HG03565 (cell line): ENCODE measurements around the gene ZC3H7B.
"Not testable (repeated sequence)": the region's sequence is repeated elsewhere in the genome, so short reads cannot be mapped to it uniquely, and the experiment has no call there.

ENCODE experiments used
- ATAC-seq: cut with Tn5 transposase; IDR thresholded peaks from one replicate; pipeline ENCODE4 v1.9.1; 2021; ENCODE audit warnings: mild to moderate bottlenecking, moderate library complexity; ENCODE audit not compliant: unreplicated experiment

Gene ZC3H7B

GRCh38 chr22:41377846-41378245 lies 76.5 kb downstream of the ZC3H7B start:
- ATAC-seq: no peak

GRCh38 chr22:41380993-41381328 lies 79.6 kb downstream of the ZC3H7B start:
- ATAC-seq: peak; percentile 14

- peak; percentile 77 for ATAC-seq
Observed at GRCh38 chr22:41381329-41382097, 80.2 kb downstream of the ZC3H7B start, which contains the start of gene TEF. TEF (plus strand) TSS chr22:41381942; CDS start chr22:41382045, 103 bp downstream.

- ATAC-seq: no peak
Observed at GRCh38 chr22:41382098-41382578, 80.8 kb downstream of the ZC3H7B start.

- ATAC-seq: no peak
Observed at GRCh38 chr22:41382610-41383009, 81.3 kb downstream of the ZC3H7B start.

GRCh38 chr22:41383085-41383484 lies 81.8 kb downstream of the ZC3H7B start:
- ATAC-seq: no peak

- ATAC-seq: no peak
Observed at GRCh38 chr22:41384128-41384527, 82.8 kb downstream of the ZC3H7B start.

GRCh38 chr22:41387341-41387740 lies 86.0 kb downstream of the ZC3H7B start:
- ATAC-seq: no peak

- ATAC-seq: no peak
Observed at GRCh38 chr22:41394012-41394356, 92.7 kb downstream of the ZC3H7B start.

GRCh38 chr22:41395531-41396240 lies 94.4 kb downstream of the ZC3H7B start:
- no peak for ATAC-seq

GRCh38 chr22:41397143-41397811 lies 96.0 kb downstream of the ZC3H7B start:
- no peak for ATAC-seq

- ATAC-seq: no peak
Observed at GRCh38 chr22:41398921-41399320, 97.6 kb downstream of the ZC3H7B start.

GRCh38 chr22:41401781-41402648 lies 100.7 kb downstream of the ZC3H7B start:
- ATAC-seq: no peak

GRCh38 chr22:41402851-41403250 lies 101.5 kb downstream of the ZC3H7B start:
- not testable (repeated sequence) for ATAC-seq

- peak; percentile 75 for ATAC-seq
Observed at GRCh38 chr22:41403532-41404318, 102.4 kb downstream of the ZC3H7B start.

GRCh38 chr22:41405588-41405987 lies 104.3 kb downstream of the ZC3H7B start:
- ATAC-seq: no peak

GRCh38 chr22:41406410-41406809 lies 105.1 kb downstream of the ZC3H7B start:
- ATAC-seq: no peak

GRCh38 chr22:41407433-41407832 lies 106.1 kb downstream of the ZC3H7B start:
- no peak for ATAC-seq

- no peak for ATAC-seq
Observed at GRCh38 chr22:41408665-41409064, 107.3 kb downstream of the ZC3H7B start.
